HCT116 (cell line): ENCODE data around the gene MLPH. TPM values are rescaled to one million over a fixed set of nuclear protein-coding genes. Genes with fewer than 3 reads are reported as not detected.

ENCODE experiments used
- ATAC-seq: fragments of 200-7000 bp; cut with Tn5 transposase; 2 replicates; pipeline ENCODE4 v1.9.1; 2020; ENCODE audit warnings: mild to moderate bottlenecking, moderate library complexity
- BruUV-seq: library from RNA; stranded (reverse); fragments of 400-500 nt; replicated peaks from 2 replicates; lab custom pipeline; 2021; lab: Mats Ljungman, UMichigan
- CTCF ChIA-PET: fragments of 300-600 bp; sonication (Branson Sonifier 250); formaldehyde crosslinking; loops from one replicate; lab custom pipeline; 2021; ENCODE audit warnings: antibody characterized with exemption; lab: Charles Lee
- POLR2A ChIA-PET: fragments of 300-600, 350-600 bp; sonication (Branson Sonifier 250); formaldehyde crosslinking; loops from one replicate; lab custom pipeline; 2021; ENCODE audit warnings: antibody characterized with exemption; lab: Charles Lee
- RAD21 ChIA-PET, 2 experiments: fragments of 300-600 bp; sonication (Branson Sonifier 250); formaldehyde crosslinking; loops; one replicate each; lab custom pipeline; 2023; ENCODE audit warnings: low total read pairs in 2 of 2; ENCODE audit not compliant: uncharacterized antibody in 2 of 2, unreplicated experiment in 2 of 2, low non-redundant PET in 1 of 2; lab: Charles Lee
- DNase-seq: peaks from one replicate; pipeline ENCODE4 v3.0.0-alpha.2; 2010; ENCODE audit warnings: low read depth, low spot score
- H2AFZ ChIP-seq: fragments of 200-600 bp; shearing (Covaris generic), sonication (generic); 2 replicates; pipeline ENCODE4 v1.6.1; 2017; ENCODE audit warnings: low read depth, mixed run types, mixed read lengths, antibody characterized with exemption, low read length; ENCODE audit not compliant: poor library complexity, severe bottlenecking
- H3K27ac ChIP-seq: 2 replicates; pipeline ENCODE4 v1.5.1; 2012; ENCODE audit warnings: low read depth, low read length
- H3K27me3 ChIP-seq: fragments of 200-600 bp; sonication (generic); 2 replicates; pipeline ENCODE4 v1.6.1; 2016; ENCODE audit warnings: mixed run types, low read length, mixed read lengths; ENCODE audit not compliant: insufficient read depth
- H3K36me3 ChIP-seq, 2 experiments: fragments of 200-500 bp in 1 of 2; fragments of 200-600 bp in 1 of 2; sonication (Bioruptor generic) in 1 of 2; sonication (generic) in 1 of 2; 2 replicates each; pipeline versions ENCODE4 v1.5.1 to v1.6.1; 2014 to 2016; ENCODE audit warnings: low read length in 2 of 2, inconsistent platforms in 1 of 2, mixed read lengths in 1 of 2, mixed run types in 1 of 2; ENCODE audit not compliant: insufficient read depth in 2 of 2, control insufficient read depth in 1 of 2
- H3K4me1 ChIP-seq, 2 experiments: fragments of 200-600 bp in 1 of 2; sonication (generic) in 1 of 2; 2 replicates each; pipeline versions ENCODE4 v1.5.1 to v1.6.1; 2012 to 2017; ENCODE audit warnings: low read length in 2 of 2, inconsistent platforms in 1 of 2, mild to moderate bottlenecking in 1 of 2, mixed read lengths in 1 of 2, mixed run types in 1 of 2, moderate library complexity in 1 of 2; ENCODE audit not compliant: insufficient read depth in 2 of 2, control insufficient read depth in 1 of 2
- H3K4me2 ChIP-seq: fragments of 200-600 bp; sonication (generic); 2 replicates; pipeline ENCODE4 v1.6.1; 2017; ENCODE audit warnings: mixed run types, low read length, mixed read lengths
- H3K4me3 ChIP-seq, 2 experiments: fragments of 200-600 bp in 1 of 2; sonication (generic) in 1 of 2; replicated peaks in 1 of 2; 2 replicates each; pipeline ENCODE4 v1.5.1; 2011 to 2016; ENCODE audit warnings: low read length in 2 of 2, control low read depth in 1 of 2, low read depth in 1 of 2, mild to moderate bottlenecking in 1 of 2, mixed read lengths in 1 of 2, mixed run types in 1 of 2
- H3K79me2 ChIP-seq: fragments of 200-600 bp; sonication (generic); 2 replicates; pipeline ENCODE4 v1.6.1; 2017; ENCODE audit warnings: mild to moderate bottlenecking, mixed run types, low read length, moderate library complexity, mixed read lengths; ENCODE audit not compliant: insufficient read depth
- H3K9ac ChIP-seq: fragments of 200-600 bp; sonication (generic); 2 replicates; pipeline ENCODE4 v1.6.1; 2016; ENCODE audit warnings: low read length, mixed read lengths
- H3K9me2 ChIP-seq: fragments of 200-600 bp; sonication (generic), shearing (Covaris generic); 2 replicates; pipeline ENCODE4 v1.6.1; 2017; ENCODE audit warnings: mixed run types, mild to moderate bottlenecking, moderate library complexity; ENCODE audit not compliant: insufficient read depth
- H3K9me3 ChIP-seq, 2 experiments: fragments of 200-500 bp in 1 of 2; fragments of 200-600 bp in 1 of 2; sonication (Bioruptor generic) in 1 of 2; sonication (generic) in 1 of 2; 2 replicates each; pipeline ENCODE4 v1.6.1; 2014 to 2017; ENCODE audit warnings: low read length in 2 of 2, mixed read lengths in 2 of 2, inconsistent platforms in 1 of 2, low read depth in 1 of 2, mild to moderate bottlenecking in 1 of 2, mixed run types in 1 of 2, moderate library complexity in 1 of 2; ENCODE audit not compliant: control insufficient read depth in 1 of 2, insufficient read depth in 1 of 2
- H4K20me1 ChIP-seq: fragments of 200-600 bp; sonication (generic), shearing (Covaris generic); 2 replicates; pipeline ENCODE4 v1.6.1; 2017; ENCODE audit warnings: mixed run types, mild to moderate bottlenecking, moderate library complexity; ENCODE audit not compliant: insufficient read depth
- ATF3 ChIP-seq: IDR thresholded peaks from 2 replicates; pipeline ENCODE4 v1.6.1; 2012
- EZH2 ChIP-seq: fragments of 200-600 bp; sonication (generic); IDR thresholded peaks from 2 replicates; pipeline ENCODE4 v1.6.1; 2017; ENCODE audit warnings: antibody characterized with exemption, mixed run types
- POLR2AphosphoS5 ChIP-seq: IDR thresholded peaks from 2 replicates; pipeline ENCODE4 v1.6.1; 2011; ENCODE audit warnings: mild to moderate bottlenecking, low read depth, low read length, moderate library complexity
- RAD21 ChIP-seq: IDR thresholded peaks from 2 replicates; pipeline ENCODE4 v1.6.1; 2012; ENCODE audit warnings: low read depth, mild to moderate bottlenecking
- SIN3A ChIP-seq: IDR thresholded peaks from 2 replicates; pipeline ENCODE4 v1.6.1; 2012; ENCODE audit warnings: low read depth
- SP1 ChIP-seq: IDR thresholded peaks from 2 replicates; pipeline ENCODE4 v1.6.1; 2012; ENCODE audit warnings: low read depth
- SRF ChIP-seq: IDR thresholded peaks from 2 replicates; pipeline ENCODE4 v1.6.1; 2012; ENCODE audit warnings: low read depth
- ZNF274 ChIP-seq: fragments of 200-500 bp; sonication (Bioruptor generic); IDR thresholded peaks from 2 replicates; pipeline ENCODE4 v1.6.1; 2014; ENCODE audit warnings: mild to moderate bottlenecking, low read depth, low read length, inconsistent platforms
- intact Hi-C: fragments of 100-400 bp; cut with micrococcal nuclease; formaldehyde crosslinking; loops from 2 replicates; pipeline ENCODE4 v1.10.0; 2022
- total RNA-seq: library from RNA; stranded (reverse); gene quantifications from one replicate; pipeline ENCODE4 v1.2.1, GENCODE V29; 2021; ENCODE audit not compliant: unreplicated experiment
- TF ChIP-seq, protein P1 (sequence below): IDR thresholded peaks from 2 replicates; pipeline ENCODE4 v1.6.1; 2011; ENCODE audit warnings: mild to moderate bottlenecking, low read length, moderate library complexity; ENCODE audit not compliant: insufficient replicate concordance; ENCODE audit errors: extremely low read depth

MLPH gene
- total RNA-seq, 1 experiment from 2014 or later = 81.4 TPM

- ChIA-PET RAD21 (no interaction called here), CTCF (no interaction called here), POLR2A (no interaction called here)
- Histone ChIP-seq H4K20me1 (no peaks in the 10 kb centered on the region), H3K9ac (no peak overlapping the region), H3K4me3 (no peak overlapping the region), H3K9me2 (no peaks in the 10 kb centered on the region), H3K4me2 (no peak overlapping the region), H3K4me1 (no peaks in the 10 kb centered on the region), H3K36me3 (peaks cover 9 to 31% of the 10 kb centered on the region in 2 experiments), H3K79me2 (no peaks in the 10 kb centered on the region), H2AFZ (no peak overlapping the region), H3K27me3 (no peaks in the 10 kb centered on the region), H3K9me3 (peaks cover 11 to 14% of the 10 kb centered on the region in 2 experiments; a peak in 3 of 4 replicates), H3K27ac (no peak overlapping the region)
- no peak for TF ChIP-seq RAD21
- TF ChIP-seq, protein P1, sequence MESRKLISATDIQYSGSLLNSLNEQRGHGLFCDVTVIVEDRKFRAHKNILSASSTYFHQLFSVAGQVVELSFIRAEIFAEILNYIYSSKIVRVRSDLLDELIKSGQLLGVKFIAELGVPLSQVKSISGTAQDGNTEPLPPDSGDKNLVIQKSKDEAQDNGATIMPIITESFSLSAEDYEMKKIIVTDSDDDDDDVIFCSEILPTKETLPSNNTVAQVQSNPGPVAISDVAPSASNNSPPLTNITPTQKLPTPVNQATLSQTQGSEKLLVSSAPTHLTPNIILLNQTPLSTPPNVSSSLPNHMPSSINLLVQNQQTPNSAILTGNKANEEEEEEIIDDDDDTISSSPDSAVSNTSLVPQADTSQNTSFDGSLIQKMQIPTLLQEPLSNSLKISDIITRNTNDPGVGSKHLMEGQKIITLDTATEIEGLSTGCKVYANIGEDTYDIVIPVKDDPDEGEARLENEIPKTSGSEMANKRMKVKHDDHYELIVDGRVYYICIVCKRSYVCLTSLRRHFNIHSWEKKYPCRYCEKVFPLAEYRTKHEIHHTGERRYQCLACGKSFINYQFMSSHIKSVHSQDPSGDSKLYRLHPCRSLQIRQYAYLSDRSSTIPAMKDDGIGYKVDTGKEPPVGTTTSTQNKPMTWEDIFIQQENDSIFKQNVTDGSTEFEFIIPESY = no peak
- TF ChIP-seq ZNF274 = no peak
- TF ChIP-seq POLR2AphosphoS5 = no peak
- TF ChIP-seq EZH2 = no peak
- TF ChIP-seq SP1 = no peak
- no peak for TF ChIP-seq SRF
- TF ChIP-seq ATF3 = no peak
- no peak for TF ChIP-seq SIN3A
- BruUV-seq = no TSS peak
- ATAC-seq (no peak), DNase-seq (no peak)
- intact Hi-C loops = no loop called here
These were observed 70.0 kb downstream of the MLPH start for GRCh38 chr2:237556773-237557632.
